DMS 273 (cell line): ENCODE results near the gene EIF2B1.
A peak's percentile ranks its signal among the peaks of the same experiment; 100 is the strongest.

ENCODE experiments used
- DNase-seq: peaks from one replicate; lab custom pipeline; 2025; ENCODE audit not compliant: unreplicated experiment; lab: John Stamatoyannopoulos, UW

Gene EIF2B1

GRCh38 chr12:123633379-123634141 lies at the start of gene EIF2B1, which contains the start of gene GTF2H3:
Gene EIF2B1 (minus strand): TSS chr12:123633686. CDS start chr12:123633557, 129 bp downstream.
Gene GTF2H3 (plus strand): TSS chr12:123633829. CDS start chr12:123633860, 31 bp downstream.
- peak; percentile 98 for DNase-seq

GRCh38 chr12:123681605-123682004 lies 48.1 kb upstream of the EIF2B1 start:
- no peak for DNase-seq

- DNase-seq, result no peak
These were observed 45.5 kb upstream of the EIF2B1 start for GRCh38 chr12:123678981-123679380.

GRCh38 chr12:123676616-123677320 lies 43.3 kb upstream of the EIF2B1 start:
- no peak for DNase-seq

- no peak for DNase-seq
These were observed 42.0 kb upstream of the EIF2B1 start for GRCh38 chr12:123675436-123675835.

GRCh38 chr12:123671876-123672275 lies 38.4 kb upstream of the EIF2B1 start:
- DNase-seq, result no peak

- DNase-seq, result peak; percentile 95
These were observed 37.6 kb upstream of the EIF2B1 start, which contains the start of gene TCTN2 for GRCh38 chr12:123670882-123671728. Gene TCTN2 (plus strand): TSS chr12:123671113. CDS start chr12:123671241, 128 bp downstream.

- DNase-seq, result no peak
These were observed 34.3 kb upstream of the EIF2B1 start for GRCh38 chr12:123667771-123668170.

GRCh38 chr12:123659996-123660727 lies 26.7 kb upstream of the EIF2B1 start:
- no peak for DNase-seq

GRCh38 chr12:123657211-123657610 lies 23.7 kb upstream of the EIF2B1 start:
- DNase-seq, result no peak

GRCh38 chr12:123656392-123656791 lies 22.9 kb upstream of the EIF2B1 start:
- DNase-seq, result no peak

- no peak for DNase-seq
These were observed 21.9 kb upstream of the EIF2B1 start for GRCh38 chr12:123655420-123655819.

- no peak for DNase-seq
These were observed 20.7 kb upstream of the EIF2B1 start for GRCh38 chr12:123654129-123654701.

- no peak for DNase-seq
These were observed 14.9 kb upstream of the EIF2B1 start for GRCh38 chr12:123648401-123648800.

GRCh38 chr12:123645878-123646277 lies 12.4 kb upstream of the EIF2B1 start:
- DNase-seq, result no peak

GRCh38 chr12:123645380-123645779 lies 11.9 kb upstream of the EIF2B1 start:
- DNase-seq, result no peak

GRCh38 chr12:123643911-123644310 lies 10.4 kb upstream of the EIF2B1 start:
- DNase-seq, result no peak

GRCh38 chr12:123634142-123634561 lies 666 bp upstream of the EIF2B1 start:
- DNase-seq, result peak; percentile 9

- DNase-seq, result no peak
These were observed 11.6 kb downstream of the EIF2B1 start for GRCh38 chr12:123621619-123622530.
